Upper lobe of right lung (tissue), 1 donor: ENCODE results near the gene IL12RB2. TPM values are rescaled to one million over a fixed set of nuclear protein-coding genes. Genes with fewer than 3 reads are reported as not detected.

Source experiments
- ATAC-seq: fragments of 200-7000 bp; cut with Tn5 transposase; one replicate; pipeline ENCODE4 v1.9.1; 2020; ENCODE audit warnings: mild to moderate bottlenecking, moderate library complexity
- DNase-seq: peaks from one replicate; pipeline ENCODE4 v3.0.0-alpha.2; 2020
- H3K27ac ChIP-seq: fragments of 200-600 bp; one replicate; pipeline ENCODE4 v1.8.0; 2022
- H3K27me3 ChIP-seq: fragments of 200-600 bp; one replicate; pipeline ENCODE4 v1.8.0; 2022; ENCODE audit warnings: mild to moderate bottlenecking
- H3K36me3 ChIP-seq: fragments of 200-600 bp; one replicate; pipeline ENCODE4 v1.8.0; 2022
- H3K4me1 ChIP-seq: fragments of 200-600 bp; one replicate; pipeline ENCODE4 v1.8.0; 2022
- H3K4me3 ChIP-seq: fragments of 200-600 bp; one replicate; pipeline ENCODE4 v1.8.0; 2022; ENCODE audit warnings: mild to moderate bottlenecking
- H3K9me3 ChIP-seq: fragments of 200-600 bp; one replicate; pipeline ENCODE4 v1.8.0; 2022
- intact Hi-C: fragments of 100-400 bp; cut with DNase I; formaldehyde crosslinking; loops from one replicate; pipeline ENCODE4 v1.11.0; 2022
- total RNA-seq: library from RNA; stranded (reverse); fragmentation: NEBNext Ultra II Directional; extraction: Animal tissue kit (Norgen Biotek cat#: 25700); gene quantifications from one replicate; pipeline ENCODE4 v1.2.1, GENCODE V29; 2021
- TF ChIP-seq, protein P1 (sequence below): fragments of 200-600 bp; IDR thresholded peaks from one replicate; pipeline ENCODE4 v1.8.0; 2022; ENCODE audit warnings: antibody characterized with exemption
- donor health status: DM: no; HTN: yes; CAD: no; lungs with severe emphysema.

The IL12RB2 gene
- total RNA-seq, 1 donor from 2014 or later = 0.87 TPM

DNA sequence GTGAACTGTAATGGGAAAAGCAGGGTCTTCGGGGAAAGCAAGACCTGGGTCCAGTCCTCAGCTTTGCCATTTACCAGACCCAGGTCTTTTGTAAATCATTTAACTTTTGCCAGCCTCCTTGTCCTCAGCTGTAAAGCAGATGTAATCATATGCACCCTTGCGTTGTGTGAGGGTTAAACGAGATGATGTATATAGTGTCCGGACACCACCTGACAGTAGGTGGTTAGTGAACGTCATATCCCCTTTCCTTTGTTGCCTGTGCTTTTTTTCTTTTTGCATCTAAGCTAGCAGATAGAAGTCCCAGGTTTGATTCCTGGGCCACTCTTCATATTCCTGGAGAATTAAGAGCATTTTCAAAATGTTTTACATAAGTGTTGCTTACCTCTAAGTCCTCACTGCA is 28.5 kb downstream of the IL12RB2 start:
- TF ChIP-seq, protein P1, sequence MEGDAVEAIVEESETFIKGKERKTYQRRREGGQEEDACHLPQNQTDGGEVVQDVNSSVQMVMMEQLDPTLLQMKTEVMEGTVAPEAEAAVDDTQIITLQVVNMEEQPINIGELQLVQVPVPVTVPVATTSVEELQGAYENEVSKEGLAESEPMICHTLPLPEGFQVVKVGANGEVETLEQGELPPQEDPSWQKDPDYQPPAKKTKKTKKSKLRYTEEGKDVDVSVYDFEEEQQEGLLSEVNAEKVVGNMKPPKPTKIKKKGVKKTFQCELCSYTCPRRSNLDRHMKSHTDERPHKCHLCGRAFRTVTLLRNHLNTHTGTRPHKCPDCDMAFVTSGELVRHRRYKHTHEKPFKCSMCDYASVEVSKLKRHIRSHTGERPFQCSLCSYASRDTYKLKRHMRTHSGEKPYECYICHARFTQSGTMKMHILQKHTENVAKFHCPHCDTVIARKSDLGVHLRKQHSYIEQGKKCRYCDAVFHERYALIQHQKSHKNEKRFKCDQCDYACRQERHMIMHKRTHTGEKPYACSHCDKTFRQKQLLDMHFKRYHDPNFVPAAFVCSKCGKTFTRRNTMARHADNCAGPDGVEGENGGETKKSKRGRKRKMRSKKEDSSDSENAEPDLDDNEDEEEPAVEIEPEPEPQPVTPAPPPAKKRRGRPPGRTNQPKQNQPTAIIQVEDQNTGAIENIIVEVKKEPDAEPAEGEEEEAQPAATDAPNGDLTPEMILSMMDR = no peak
- intact Hi-C loops = no loop called here
- H3K4me1 ChIP-seq = no peaks in the 10 kb centered on the region
- H3K27ac ChIP-seq = no peak overlapping the region
- DNase-seq (no peak), ATAC-seq (no peak)
- H3K27me3 ChIP-seq = no peaks in the 10 kb centered on the region
- H3K4me3 ChIP-seq = no peak overlapping the region
- no peaks in the 10 kb centered on the region for H3K9me3 ChIP-seq
- no peaks in the 10 kb centered on the region for H3K36me3 ChIP-seq

DNA sequence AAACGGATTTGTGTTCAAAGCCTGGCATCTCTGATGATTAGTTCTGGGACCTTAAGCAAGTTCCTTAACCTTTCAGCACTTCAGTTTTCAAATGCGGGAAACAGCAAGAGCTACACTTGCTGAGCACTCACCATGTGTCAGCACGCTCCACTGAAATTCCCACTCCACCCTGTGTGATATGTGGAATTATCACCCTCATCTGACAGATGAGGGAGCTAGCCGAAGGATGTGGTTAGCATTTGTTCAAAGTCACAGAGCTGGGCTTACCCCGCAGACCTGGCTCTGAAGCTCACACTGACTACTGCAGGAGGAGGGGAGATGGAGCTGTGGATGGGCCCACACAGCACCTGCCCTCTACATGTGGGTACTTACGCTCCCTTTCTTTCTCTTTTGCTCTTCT is 29.1 kb downstream of the IL12RB2 start:
- TF ChIP-seq, protein P1 = no peak
- Histone ChIP-seq H3K27me3 (no peaks in the 10 kb centered on the region), H3K27ac (no peak overlapping the region), H3K36me3 (no peaks in the 10 kb centered on the region), H3K4me3 (no peak overlapping the region), H3K4me1 (no peaks in the 10 kb centered on the region), H3K9me3 (no peaks in the 10 kb centered on the region)
- DNase-seq (no peak), ATAC-seq (no peak)
- intact Hi-C loops = no loop called here

DNA sequence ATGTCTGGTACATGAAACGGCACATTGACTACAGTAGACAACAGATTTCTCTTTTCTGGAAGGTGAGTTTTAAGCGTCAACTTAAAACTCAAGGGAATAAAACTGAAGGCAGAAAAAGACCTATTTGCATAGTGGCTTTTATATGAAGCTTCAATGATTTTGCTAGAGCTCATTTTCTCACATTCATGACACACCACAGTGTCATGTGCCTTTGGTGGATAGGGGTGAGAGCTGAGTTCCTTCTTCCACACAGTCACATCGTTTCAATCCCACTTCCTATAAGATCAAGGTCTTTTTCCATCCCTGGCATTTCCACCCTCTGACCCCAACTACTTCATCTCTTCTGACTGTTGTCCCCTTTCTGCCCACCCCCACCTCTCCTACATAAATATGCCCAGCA is 31.0 kb downstream of the IL12RB2 start:
- TF ChIP-seq, protein P1 = no peak
- intact Hi-C loops = no loop called here
- H3K27ac ChIP-seq = no peak overlapping the region
- H3K4me3 ChIP-seq = no peak overlapping the region
- no peak for ATAC-seq
- H3K36me3 ChIP-seq = no peaks in the 10 kb centered on the region
- no peaks in the 10 kb centered on the region for H3K9me3 ChIP-seq
- H3K27me3 ChIP-seq = no peaks in the 10 kb centered on the region
- no peaks in the 10 kb centered on the region for H3K4me1 ChIP-seq
- DNase-seq = no peak

DNA sequence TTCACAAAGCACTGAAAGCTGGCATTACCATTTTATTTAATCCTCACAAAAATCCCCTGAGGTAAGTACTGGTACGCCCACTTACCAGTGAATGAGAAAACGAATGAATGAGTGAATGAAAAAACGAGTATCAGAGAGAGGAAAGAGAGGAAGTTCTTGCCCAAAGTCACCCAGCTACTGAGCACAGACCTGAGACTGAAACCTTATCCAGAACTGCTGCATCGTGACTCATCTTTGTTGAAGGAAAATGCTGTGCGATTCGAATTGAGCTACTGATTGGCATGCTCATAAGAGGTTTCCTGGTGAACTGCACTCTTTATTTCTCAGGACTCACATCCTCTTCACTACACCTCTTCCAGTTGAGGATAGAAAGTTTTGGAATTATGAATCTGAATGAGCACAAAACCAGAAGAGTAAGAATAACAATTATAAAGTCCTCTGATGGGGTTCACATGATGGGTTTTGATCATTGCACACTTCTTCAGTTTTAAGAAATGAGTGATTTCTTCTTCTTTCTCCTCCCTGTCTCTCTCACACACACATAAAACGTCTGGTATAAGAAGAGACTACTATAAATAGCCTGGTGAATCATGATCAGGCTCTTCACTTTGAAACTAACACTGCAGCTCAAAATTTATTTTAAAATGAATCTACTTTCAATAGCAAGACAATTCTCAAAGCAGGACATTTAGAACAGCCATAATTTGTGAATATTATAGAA is 32.1 kb downstream of the IL12RB2 start:
- DNase-seq = no peak
- ATAC-seq = no peak
- H3K36me3 ChIP-seq = no peaks in the 10 kb centered on the region
- TF ChIP-seq, protein P1 = no peak
- intact Hi-C loops = loop anchor here (10.0 kb wide), 1 partner anchor 165 kb away; no protein-coding TSS in a partner anchor
- H3K27me3 ChIP-seq = no peaks in the 10 kb centered on the region
- H3K27ac ChIP-seq = no peak overlapping the region
- H3K9me3 ChIP-seq = no peaks in the 10 kb centered on the region
- H3K4me1 ChIP-seq = no peaks in the 10 kb centered on the region
- no peak overlapping the region for H3K4me3 ChIP-seq

DNA sequence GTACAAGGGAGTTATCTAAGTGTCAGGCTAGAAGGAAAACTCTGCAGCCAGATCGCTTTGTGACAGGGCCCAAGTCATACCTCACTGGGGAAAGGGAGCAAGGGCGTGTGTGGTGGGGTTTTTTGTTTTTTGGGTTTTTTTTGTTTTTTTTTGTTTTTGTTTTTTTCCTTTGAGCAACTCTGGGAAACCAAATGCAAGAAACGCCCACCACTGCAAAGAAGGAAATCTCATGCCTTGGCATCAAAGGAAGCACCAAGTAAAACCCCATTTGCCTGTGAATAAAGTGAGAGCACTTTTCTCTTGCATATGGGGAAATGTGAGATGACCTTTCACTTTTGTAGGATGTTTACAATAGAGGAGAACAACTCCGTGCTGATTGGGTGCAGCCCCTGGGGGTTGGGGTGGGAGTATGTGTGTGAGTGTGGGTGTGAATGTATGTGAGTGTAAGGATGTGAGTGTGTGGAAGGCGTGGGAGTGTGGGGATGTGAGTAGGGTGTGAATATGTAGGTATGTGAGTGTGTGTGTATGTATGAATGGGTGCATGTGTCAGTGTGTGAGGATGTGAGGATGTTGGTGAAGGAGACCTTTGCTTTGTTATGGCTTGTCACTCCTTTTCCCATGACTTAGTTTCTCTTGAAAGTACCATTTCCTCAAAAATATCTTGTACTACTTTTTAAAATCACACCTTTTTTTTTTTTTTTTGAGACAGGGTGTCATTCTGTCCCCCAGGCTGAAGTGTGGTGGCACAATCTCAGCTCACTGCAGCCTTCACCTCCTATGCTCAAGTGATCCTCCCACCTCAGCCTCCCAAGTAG is 34.6 kb downstream of the IL12RB2 start:
- TF ChIP-seq, protein P1 = no peak
- no peaks in the 10 kb centered on the region for H3K4me1 ChIP-seq
- H3K36me3 ChIP-seq = no peaks in the 10 kb centered on the region
- no peak overlapping the region for H3K27ac ChIP-seq
- H3K4me3 ChIP-seq = no peak overlapping the region
- no peaks in the 10 kb centered on the region for H3K27me3 ChIP-seq
- DNase-seq (no peak), ATAC-seq (no peak)
- H3K9me3 ChIP-seq = no peaks in the 10 kb centered on the region
- intact Hi-C loops = loop anchor here (10.0 kb wide), 1 partner anchor 163 kb away; no protein-coding TSS in a partner anchor
